GM18507 (cell line): ENCODE measurements around the gene ANTXR1.

ENCODE experiments used
- DNase-seq: peaks from one replicate; pipeline ENCODE4 v3.0.0; 2011; ENCODE audit warnings: low read depth; ENCODE audit not compliant: insufficient read length; ENCODE audit errors: extremely low spot score
- FAIRE-seq: peaks from 2 replicates; lab custom pipeline; 2011; peaks lifted over from hg19 to GRCh38; lab: Jason Lieb, UNC

The ANTXR1 gene

GRCh38 chr2:69062307-69062962 is 49.5 kb downstream of the ANTXR1 start:
- FAIRE-seq: no peak
- no peak for DNase-seq

GRCh38 chr2:69065735-69066336 is 52.9 kb downstream of the ANTXR1 start:
- FAIRE-seq (no peak), DNase-seq (no peak)

DNA sequence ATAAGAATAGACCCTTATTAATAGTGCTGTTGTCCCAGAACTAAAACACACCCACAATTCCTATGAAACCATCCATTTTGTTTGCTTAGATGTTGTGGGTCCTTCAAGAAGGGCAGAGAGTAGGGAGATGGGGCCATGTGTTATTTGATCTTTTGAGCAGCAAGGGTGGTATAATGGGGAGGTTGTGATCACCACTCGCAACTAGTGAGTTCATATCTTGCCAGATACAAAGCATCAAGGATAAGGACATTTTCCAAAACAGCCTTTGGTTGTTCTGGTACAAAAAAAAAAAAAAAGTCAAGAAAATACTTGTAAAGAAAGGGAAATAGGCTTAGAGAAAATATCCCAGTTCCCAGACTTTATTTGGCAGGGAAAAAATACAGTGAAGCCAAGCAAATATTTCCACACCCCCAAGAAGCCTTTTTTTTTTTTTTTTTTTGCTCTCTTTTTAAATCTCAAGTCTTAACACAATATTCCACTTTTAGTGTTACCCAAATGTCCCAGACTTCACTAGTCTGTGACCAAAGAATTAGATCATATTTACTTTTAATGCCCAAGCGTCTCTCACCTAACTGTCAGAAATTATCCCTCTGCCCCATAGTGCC is 54.1 kb downstream of the ANTXR1 start:
- DNase-seq (no peak), FAIRE-seq (no peak)

GRCh38 chr2:69067866-69068265 is 54.9 kb downstream of the ANTXR1 start:
- no peak for FAIRE-seq
- no peak for DNase-seq

DNA sequence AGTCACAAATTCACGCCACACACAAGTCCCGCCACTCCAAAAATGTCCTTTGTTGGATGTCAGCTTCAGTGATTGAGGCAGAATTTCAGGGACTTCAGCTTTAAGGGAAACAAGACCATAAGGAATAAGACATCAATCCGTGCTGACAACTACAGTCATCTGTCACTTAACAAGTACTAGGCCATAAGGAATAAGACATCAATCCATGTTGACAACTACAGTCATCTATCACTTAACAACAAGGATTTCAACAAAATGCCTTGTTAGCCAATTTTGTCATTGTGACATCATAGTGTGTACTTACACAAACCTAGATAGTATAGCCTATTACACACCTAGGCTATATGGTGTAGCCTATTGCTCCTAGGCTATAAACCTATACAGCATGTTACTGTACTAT is 58.0 kb downstream of the ANTXR1 start:
- no peak for DNase-seq
- no peak for FAIRE-seq

- DNase-seq (no peak), FAIRE-seq (no peak)
Observed at GRCh38 chr2:69073928-69074570, 61.1 kb downstream of the ANTXR1 start.

DNA sequence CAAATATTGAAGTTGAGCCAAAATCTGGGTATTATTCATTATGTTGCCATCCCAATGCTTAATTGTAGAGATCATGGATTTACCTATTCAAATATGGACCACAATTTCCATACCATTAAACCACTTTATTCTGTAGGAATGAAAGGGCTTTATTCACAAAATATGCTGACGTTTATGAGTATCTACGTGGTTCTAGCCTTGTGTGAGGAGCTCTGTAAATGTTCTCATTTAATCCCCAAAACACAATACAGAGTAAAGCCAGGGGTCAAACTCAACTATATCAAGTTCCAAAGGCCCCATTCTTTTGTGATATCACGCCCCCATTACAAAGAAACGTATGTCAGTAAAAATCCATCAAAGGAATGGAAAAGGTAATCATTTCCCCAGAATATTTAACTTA is 61.9 kb downstream of the ANTXR1 start:
- DNase-seq (no peak), FAIRE-seq (no peak)

GRCh38 chr2:69075486-69075885 is 62.5 kb downstream of the ANTXR1 start:
- DNase-seq: no peak
- FAIRE-seq: no peak

DNA sequence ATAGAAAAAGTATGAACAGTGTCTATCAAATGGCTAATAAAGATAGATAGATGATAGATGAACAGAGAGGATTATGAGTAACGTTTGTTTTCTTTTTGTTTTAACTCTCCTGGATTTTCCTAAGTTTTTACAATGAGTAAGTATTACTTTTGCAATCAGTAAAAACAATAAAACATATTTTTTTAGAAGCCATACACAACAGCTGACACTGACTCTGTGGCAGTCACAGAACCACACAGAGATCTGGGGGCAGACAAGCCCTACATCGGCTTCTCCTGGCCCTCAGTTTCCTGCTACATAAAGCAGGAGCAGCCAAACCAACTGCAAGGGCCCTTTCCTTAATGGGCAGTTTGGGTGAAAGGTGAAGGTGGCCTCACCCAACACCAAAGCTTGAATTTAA is 63.6 kb downstream of the ANTXR1 start:
- no peak for FAIRE-seq
- no peak for DNase-seq

DNA sequence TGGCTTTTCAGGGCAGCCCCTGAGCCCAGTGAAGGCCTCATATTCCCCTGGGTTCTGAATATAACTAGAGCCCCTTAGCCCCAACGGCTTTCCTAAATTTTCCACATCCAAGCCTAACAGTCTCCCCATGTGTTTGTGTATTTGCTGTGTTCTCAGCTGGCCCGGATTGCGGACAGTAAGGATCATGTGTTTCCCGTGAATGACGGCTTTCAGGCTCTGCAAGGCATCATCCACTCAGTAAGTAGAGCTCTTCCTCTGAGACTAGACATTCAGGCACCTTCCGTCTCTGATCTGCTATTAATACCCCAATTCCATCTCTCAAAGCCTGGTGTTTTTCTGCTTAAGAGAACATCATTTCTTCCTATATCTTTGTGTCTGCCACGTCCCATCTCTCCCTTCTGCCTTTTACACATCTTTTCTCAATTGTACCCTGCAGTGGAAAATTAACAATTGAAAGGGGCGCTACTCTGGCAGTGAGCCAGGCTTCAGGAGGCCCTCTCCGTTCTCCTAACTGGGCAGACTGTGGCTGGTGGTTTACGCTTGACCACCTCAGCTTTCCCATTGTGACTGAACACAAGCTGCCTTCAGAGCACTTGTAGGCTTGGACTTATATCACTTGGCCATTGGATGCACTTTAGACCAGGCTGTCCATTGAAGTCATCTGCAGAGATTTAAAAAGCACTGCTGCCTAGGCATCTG is 64.4 kb downstream of the ANTXR1 start:
- DNase-seq (no peak), FAIRE-seq (no peak)

DNA sequence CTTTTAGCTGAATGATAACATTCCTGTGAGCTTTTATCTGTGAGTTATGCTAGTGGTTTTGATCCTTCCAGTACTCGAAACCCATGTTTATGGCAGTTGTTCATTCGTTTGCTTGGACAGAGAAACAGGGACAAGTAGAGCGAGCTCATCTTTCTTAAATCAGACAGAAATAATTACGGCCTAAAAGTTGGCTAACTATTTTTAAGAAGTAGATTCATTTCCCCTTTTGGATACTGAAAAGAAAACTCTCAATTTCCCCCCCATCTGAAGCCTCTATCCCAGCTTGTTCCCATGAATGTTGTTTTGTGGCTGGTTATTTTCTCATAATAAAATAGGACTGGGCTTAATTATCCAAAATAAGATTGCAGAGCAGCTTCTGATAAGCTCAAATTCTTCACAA is 67.1 kb downstream of the ANTXR1 start:
- FAIRE-seq: no peak
- no peak for DNase-seq

- DNase-seq (no peak), FAIRE-seq (no peak)
Observed at GRCh38 chr2:69081001-69081580, 68.1 kb downstream of the ANTXR1 start.

DNA sequence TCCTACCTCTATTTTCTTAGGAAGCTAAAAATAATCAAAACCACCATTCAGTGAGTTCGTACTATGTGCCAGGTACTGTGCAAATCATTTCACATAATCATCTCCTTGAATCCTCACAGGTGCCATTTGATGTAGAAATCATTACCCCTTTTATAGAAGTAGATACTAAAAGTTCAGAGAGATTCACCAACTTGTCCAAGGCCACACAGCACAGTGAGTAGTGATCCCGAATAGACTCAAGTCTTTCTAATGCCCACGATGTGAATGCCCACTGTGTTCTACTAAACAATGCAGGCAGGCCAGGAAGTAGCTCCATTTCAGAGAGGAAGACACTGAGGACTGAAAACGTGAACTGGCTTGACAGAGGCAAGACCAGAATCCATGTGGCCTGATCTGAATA is 68.8 kb downstream of the ANTXR1 start:
- FAIRE-seq: no peak

GRCh38 chr2:69082430-69082997 is 69.5 kb downstream of the ANTXR1 start:
- DNase-seq: no peak
- no peak for FAIRE-seq

More for the DNA sequence above, 68.8 kb downstream of the ANTXR1 start:
- DNase-seq: no peak

DNA sequence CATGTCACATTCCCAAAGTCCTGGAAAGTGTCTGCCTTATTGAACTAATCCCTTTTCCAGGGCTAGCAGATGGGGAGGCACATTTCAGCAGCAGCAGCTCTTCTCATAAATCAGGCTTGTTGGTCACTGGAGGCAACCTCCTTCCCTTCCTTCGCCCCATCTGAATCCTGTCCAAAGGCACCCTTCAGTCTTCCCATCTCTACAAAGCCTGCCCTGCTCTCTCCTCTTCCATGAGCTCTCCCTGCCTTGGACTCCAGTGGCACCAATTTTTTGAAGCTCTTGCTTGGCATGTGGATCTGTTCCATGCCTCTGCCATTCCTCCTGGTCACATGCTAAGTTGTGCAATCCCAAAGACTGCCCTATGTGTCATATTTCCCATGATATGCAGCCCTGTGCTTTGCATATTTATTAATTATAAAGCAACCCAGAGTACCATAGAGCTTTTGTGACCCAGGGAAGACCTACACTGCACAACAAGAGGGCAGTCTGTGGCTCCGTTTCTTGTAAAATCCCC is 70.3 kb downstream of the ANTXR1 start:
- FAIRE-seq: no peak
- no peak for DNase-seq

- FAIRE-seq (no peak), DNase-seq (no peak)
Observed at GRCh38 chr2:69084492-69084891, 71.5 kb downstream of the ANTXR1 start.

DNA sequence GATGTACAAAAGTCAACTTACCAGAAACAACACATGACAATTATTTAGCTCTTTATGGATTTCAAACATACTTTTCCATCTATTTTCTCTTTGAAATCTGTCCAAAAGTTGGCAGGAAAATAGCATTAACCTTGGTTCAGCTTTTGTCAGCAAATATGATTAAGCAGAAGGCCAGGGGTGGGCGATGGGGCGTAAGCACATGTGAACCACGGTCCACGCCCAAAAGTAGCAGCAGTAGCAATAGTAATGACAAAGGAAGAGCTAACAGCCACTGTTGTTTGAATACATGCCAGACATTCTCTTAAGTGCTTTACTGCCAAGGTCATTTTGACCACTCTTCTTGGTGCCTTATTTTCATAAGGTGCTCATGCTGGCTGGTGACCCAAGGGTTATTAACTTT is 73.5 kb downstream of the ANTXR1 start:
- no peak for FAIRE-seq

GRCh38 chr2:69087211-69087911 is 74.4 kb downstream of the ANTXR1 start:
- FAIRE-seq (no peak), DNase-seq (no peak)

More for the DNA sequence above, 73.5 kb downstream of the ANTXR1 start:
- no peak for DNase-seq

GRCh38 chr2:69087912-69088240 is 74.9 kb downstream of the ANTXR1 start:
- DNase-seq: no peak
- no peak for FAIRE-seq
